Testis (tissue), 3 donors: ENCODE data around the gene SYNGR3. TPM values are rescaled to one million over a fixed set of nuclear protein-coding genes. Genes with fewer than 3 reads are reported as not detected.

ENCODE experiments used
- DNase-seq: peaks from one replicate; pipeline ENCODE4 v3.0.0-alpha.2; 2019
- H3K27ac ChIP-seq, 2 donors: fragments of 200-600 bp; sonication (generic); one replicate each; pipeline ENCODE4 v1.5.1; 2019
- H3K27me3 ChIP-seq: fragments of 200-600 bp; sonication (generic); one replicate; pipeline ENCODE4 v1.5.1; 2019
- H3K36me3 ChIP-seq: fragments of 200-600 bp; sonication (generic); one replicate; pipeline ENCODE4 v1.5.1; 2017; ENCODE audit warnings: low read depth; ENCODE audit errors: missing control alignments
- H3K4me1 ChIP-seq: fragments of 200-600 bp; sonication (generic); one replicate; pipeline ENCODE4 v1.5.1; 2019
- H3K4me3 ChIP-seq, 2 donors: fragments of 200-600 bp; sonication (generic); one replicate each; pipeline ENCODE4 v1.5.1; 2017 to 2019
- H3K9me3 ChIP-seq: fragments of 200-600 bp; sonication (generic); one replicate; pipeline ENCODE4 v1.5.1; 2017
- POLR2A ChIP-seq: fragments of 450-650 bp; IDR thresholded peaks from one replicate; pipeline ENCODE4 v1.6.1; 2017; ENCODE audit warnings: antibody characterized with exemption, mild to moderate bottlenecking, moderate library complexity
- WGBS, 2 donors: methylation state at CpG; one replicate each; pipeline ENCODE4 v1.1.5; 2018; 5-methylcytosine and 5-hydroxymethylcytosine counted together
- intact Hi-C: fragments of 100-400 bp; cut with DNase I; formaldehyde crosslinking; loops from one replicate; pipeline ENCODE4 v1.15.1; 2023; ENCODE audit warnings: low total_unique reads
- polyA plus RNA-seq: library from polyadenylated mRNA; stranded (reverse); fragments of 350-450 nt; fragmentation: Illumina TruSeq; extraction: RNeasy Lipid Tissue Mini Kit (QIAGEN cat#74804); gene quantifications from one replicate; pipeline ENCODE4 v1.2.3, GENCODE V29; 2014; ENCODE audit warnings: low read depth, low replicate concordance; ENCODE audit not compliant: insufficient read depth
- total RNA-seq, 2 donors: library from RNA; depleted of rRNA; stranded (reverse); fragments of >200 nt; gene quantifications; one replicate each; pipeline ENCODE4 v1.2.3, GENCODE V29; 2016
- TF ChIP-seq, protein P1 (sequence below), 3 experiments: fragments of 450-650 bp in 2 of 3; fragments of 200-600 bp in 1 of 3; sonication (generic) in 1 of 3; IDR thresholded peaks; one replicate each; pipeline ENCODE4 v1.5.1; 2016 to 2019; ENCODE audit warnings: antibody characterized with exemption in 3 of 3, mild to moderate bottlenecking in 2 of 3, moderate library complexity in 1 of 3

Gene SYNGR3
- total and polyA plus RNA-seq, 3 donors from 2014 or later: 10.0 to 33.5 (median 20.9) TPM

- intact Hi-C loops: loop anchor here (5.0 to 10.0 kb wide), 2 partner anchors 60 to 117 kb away; no protein-coding TSS in a partner anchor
- Histone ChIP-seq H3K36me3 (no peaks in the 10 kb centered on the region), H3K27ac (no peak overlapping the region), H3K27me3 (no peaks in the 10 kb centered on the region), H3K4me1 (peaks cover 26% of the 10 kb centered on the region), H3K9me3 (no peaks in the 10 kb centered on the region), H3K4me3 (no peak overlapping the region)
- no peak for TF ChIP-seq POLR2A
- TF ChIP-seq, protein P1, sequence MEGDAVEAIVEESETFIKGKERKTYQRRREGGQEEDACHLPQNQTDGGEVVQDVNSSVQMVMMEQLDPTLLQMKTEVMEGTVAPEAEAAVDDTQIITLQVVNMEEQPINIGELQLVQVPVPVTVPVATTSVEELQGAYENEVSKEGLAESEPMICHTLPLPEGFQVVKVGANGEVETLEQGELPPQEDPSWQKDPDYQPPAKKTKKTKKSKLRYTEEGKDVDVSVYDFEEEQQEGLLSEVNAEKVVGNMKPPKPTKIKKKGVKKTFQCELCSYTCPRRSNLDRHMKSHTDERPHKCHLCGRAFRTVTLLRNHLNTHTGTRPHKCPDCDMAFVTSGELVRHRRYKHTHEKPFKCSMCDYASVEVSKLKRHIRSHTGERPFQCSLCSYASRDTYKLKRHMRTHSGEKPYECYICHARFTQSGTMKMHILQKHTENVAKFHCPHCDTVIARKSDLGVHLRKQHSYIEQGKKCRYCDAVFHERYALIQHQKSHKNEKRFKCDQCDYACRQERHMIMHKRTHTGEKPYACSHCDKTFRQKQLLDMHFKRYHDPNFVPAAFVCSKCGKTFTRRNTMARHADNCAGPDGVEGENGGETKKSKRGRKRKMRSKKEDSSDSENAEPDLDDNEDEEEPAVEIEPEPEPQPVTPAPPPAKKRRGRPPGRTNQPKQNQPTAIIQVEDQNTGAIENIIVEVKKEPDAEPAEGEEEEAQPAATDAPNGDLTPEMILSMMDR (IDR thresholded peaks at IDR 0.05): no peak
- DNase-seq: no peak
- 91 to 94% methylated on average over 9 to 14 of the region's 14 CpGs for WGBS, 2 donors
These were observed 35.5 kb downstream of the SYNGR3 start for GRCh38 chr16:2025251-2025650.

GRCh38 chr16:2025878-2026460 is 36.2 kb downstream of the SYNGR3 start:
- intact Hi-C loops: loop anchor here (5.0 to 10.0 kb wide), 2 partner anchors 59 to 116 kb away; no protein-coding TSS in a partner anchor
- TF ChIP-seq, protein P1 (IDR thresholded peaks at IDR 0.05): no peak
- no peak for TF ChIP-seq POLR2A
- H3K4me1 ChIP-seq: peaks cover 20% of the 10 kb centered on the region
- no peaks in the 10 kb centered on the region for H3K27me3 ChIP-seq
- no peaks in the 10 kb centered on the region for H3K9me3 ChIP-seq
- DNase-seq: no peak
- 65 to 76% methylated on average over 14 to 16 of the region's 16 CpGs for WGBS, 2 donors
- H3K36me3 ChIP-seq: no peaks in the 10 kb centered on the region
- H3K27ac ChIP-seq: peak overlapping the region; percentile 57 to 63
- H3K4me3 ChIP-seq: peak overlapping the region in 1 of 2 donors; percentile 40

GRCh38 chr16:2026461-2027023 is 36.8 kb downstream of the SYNGR3 start, which contains the start of gene NHERF2:
NHERF2 (plus strand) TSS chr16:2026902; CDS start chr16:2027006, 104 bp downstream.
- WGBS, 2 donors: 17 to 60% methylated on average over 1 to 29 of the region's 59 CpGs

GRCh38 chr16:2027024-2028010 is 37.5 kb downstream of the SYNGR3 start:
- peak; percentile 28 for DNase-seq
- 11 to 50% methylated on average over 1 to 40 of the region's 76 CpGs for WGBS, 2 donors
- Histone ChIP-seq H3K27me3 (no peaks in the 10 kb centered on the region), H3K27ac (peak overlapping the region in 1 of 2 donors; percentile 64), H3K36me3 (no peaks in the 10 kb centered on the region), H3K4me3 (peak overlapping the region; percentile 62), H3K9me3 (no peaks in the 10 kb centered on the region), H3K4me1 (peaks cover 22% of the 10 kb centered on the region)
- intact Hi-C loops: loop anchor here (5.0 to 10.0 kb wide), 2 partner anchors 57 to 115 kb away; no protein-coding TSS in a partner anchor
- no peak for TF ChIP-seq POLR2A
- TF ChIP-seq, protein P1 (IDR thresholded peaks at IDR 0.05): no peak

More at GRCh38 chr16:2026461-2027023, 36.8 kb downstream of the SYNGR3 start, which contains the start of gene NHERF2:
- no peaks in the 10 kb centered on the region for H3K36me3 ChIP-seq
- peak within 1 kb of the TSS; percentile 62 for H3K4me3 ChIP-seq
- peak within 1 kb of the TSS; percentile 57 to 64 for H3K27ac ChIP-seq
- TF ChIP-seq POLR2A: no peak
- TF ChIP-seq, protein P1 (IDR thresholded peaks at IDR 0.05): no peak
- H3K9me3 ChIP-seq: no peaks in the 10 kb centered on the region
- peak; percentile 50 for DNase-seq
- intact Hi-C loops: loop anchor here (5.0 to 10.0 kb wide), 2 partner anchors 58 to 116 kb away; no protein-coding TSS in a partner anchor
- H3K4me1 ChIP-seq: peaks cover 20% of the 10 kb centered on the region
- H3K27me3 ChIP-seq: no peaks in the 10 kb centered on the region
